ENCODE data around the gene GFRA1. TPM values are rescaled to one million over a fixed set of nuclear protein-coding genes. Genes with fewer than 3 reads are reported as not detected.

GFRA1 gene
- total RNA-seq, 2 experiments from 2014 or later: not detected

DNA sequence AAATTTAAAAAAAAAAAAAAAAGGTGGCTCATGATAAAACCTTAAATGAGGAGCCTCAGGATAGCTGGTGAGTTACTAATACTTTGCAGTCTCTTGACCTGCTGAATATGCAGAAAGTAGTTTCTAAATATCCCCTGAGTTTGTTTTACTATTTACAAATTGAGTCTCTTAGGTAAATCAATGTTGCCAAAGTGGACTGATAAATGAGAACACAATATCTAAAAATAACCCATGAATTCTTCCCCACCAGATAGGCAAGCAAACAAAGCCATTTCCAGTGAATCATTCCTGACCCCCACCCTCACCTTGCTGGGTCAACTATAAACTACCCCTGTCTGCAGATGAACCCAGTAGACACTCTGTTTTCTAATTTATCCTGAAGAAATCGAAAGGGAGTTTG is 78.9 kb downstream of the GFRA1 start:
- Mint-ChIP-seq H3K27ac (no peak overlapping the region), H3K27me3 (no peaks in the 10 kb centered on the region), H3K9me3 (peaks cover 5% of the 10 kb centered on the region), H3K36me3 (ENCODE audit: low read depth) (no peaks in the 10 kb centered on the region), H3K4me3 (no peak overlapping the region), H3K4me1 (no peaks in the 10 kb centered on the region)
- ChIA-PET POLR2A (no interaction called here), CTCF (no interaction called here)
- no peak for DNase-seq

DNA sequence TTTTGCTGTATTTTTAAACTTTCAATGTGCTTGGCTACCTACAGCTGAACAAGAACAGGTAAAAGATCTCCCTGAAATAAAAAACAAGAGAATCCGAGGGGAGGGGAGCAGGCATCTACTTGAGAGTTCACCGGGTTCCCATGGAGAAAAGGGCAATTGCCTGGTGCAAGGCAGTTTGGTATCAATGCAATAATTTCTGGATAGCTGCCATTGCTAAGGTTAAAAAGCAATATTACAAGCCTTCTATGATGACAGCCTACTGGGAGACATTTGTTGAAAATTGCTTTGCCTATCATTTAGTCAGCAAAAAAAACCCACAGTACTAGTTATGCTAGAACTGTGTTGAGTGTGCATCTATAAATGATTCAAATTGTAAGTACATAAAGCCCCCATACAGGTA is 82.1 kb downstream of the GFRA1 start:
- POLR2A ChIA-PET: no interaction called here
- CTCF ChIA-PET: no interaction called here
- Mint-ChIP-seq H3K9me3 (peaks cover 5% of the 10 kb centered on the region), H3K27me3 (no peaks in the 10 kb centered on the region), H3K4me3 (no peak overlapping the region), H3K36me3 (ENCODE audit: low read depth) (no peaks in the 10 kb centered on the region), H3K4me1 (no peaks in the 10 kb centered on the region), H3K27ac (no peak overlapping the region)
- no peak for DNase-seq

DNA sequence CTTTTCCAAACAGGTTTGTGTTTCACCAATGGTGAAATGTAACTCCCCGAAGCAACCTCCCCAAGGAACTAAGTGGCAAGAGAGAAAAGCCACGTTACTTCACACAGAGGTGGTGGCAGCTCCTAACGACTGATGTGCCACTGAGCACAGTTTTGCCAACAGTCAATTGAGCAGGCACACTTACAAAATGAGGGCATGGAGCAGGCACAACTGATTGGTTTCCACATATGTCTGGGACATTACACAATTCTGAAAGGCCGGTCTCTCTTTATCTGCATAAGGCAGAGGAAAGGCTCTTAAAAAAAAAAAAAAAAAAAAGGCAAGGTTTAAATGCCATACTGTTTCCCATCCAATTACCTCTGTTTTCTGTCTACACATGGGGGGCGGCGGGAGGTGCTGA is 86.7 kb downstream of the GFRA1 start:
- Mint-ChIP-seq H3K27ac (no peak overlapping the region), H3K4me3 (no peak overlapping the region), H3K36me3 (ENCODE audit: low read depth) (no peaks in the 10 kb centered on the region), H3K4me1 (no peaks in the 10 kb centered on the region), H3K27me3 (no peaks in the 10 kb centered on the region), H3K9me3 (no peaks in the 10 kb centered on the region)
- ChIA-PET CTCF (no interaction called here), POLR2A (no interaction called here)
- DNase-seq: no peak

DNA sequence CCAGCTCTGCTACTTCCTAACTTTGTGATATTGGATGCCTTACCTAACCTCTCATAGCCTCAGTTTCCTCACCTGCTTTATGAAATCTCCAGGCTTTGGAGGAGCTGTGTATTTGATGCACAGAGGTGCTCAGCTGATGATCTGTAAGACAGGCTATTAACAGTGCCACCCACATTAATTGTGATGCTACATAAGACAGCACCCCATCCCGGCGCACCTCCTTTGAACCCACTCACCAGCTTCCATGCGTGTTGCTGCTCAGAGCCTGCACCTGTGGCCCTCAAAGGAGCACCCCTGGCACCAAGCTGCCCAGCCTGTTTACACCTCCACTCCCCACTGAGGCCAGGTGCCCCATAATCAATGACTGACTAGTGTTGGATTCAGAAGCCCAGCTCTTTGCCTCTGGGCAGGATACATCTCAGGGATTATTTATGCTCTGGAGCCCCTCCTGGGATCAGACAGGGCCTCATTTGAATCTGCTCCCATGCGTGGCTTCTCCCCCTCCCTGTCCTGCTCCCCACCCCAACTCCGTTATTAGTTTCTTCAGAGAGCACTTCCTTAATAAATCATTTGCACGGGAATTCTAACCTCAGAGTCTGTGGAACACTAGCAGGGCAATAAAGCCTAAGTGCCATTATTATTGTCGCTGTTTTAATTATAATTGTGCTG is 87.7 kb downstream of the GFRA1 start:
- Mint-ChIP-seq H3K36me3 (ENCODE audit: low read depth) (no peaks in the 10 kb centered on the region), H3K27me3 (no peaks in the 10 kb centered on the region)

DNA sequence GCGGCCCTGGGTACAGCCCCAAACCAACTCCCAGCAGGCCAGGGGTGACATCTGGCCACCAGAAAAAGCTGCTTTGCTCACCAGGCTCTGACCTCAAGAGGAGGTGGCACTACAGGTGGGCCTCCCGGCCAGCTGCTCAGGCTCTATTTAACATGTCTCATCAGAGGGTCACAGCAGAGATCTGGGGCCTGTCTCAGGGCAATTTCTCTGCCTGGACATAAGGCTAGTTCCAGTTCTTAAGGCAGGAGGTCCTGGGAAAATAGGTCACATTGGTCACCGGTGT is 88.6 kb downstream of the GFRA1 start:
- Mint-ChIP-seq H3K27ac (no peak overlapping the region), H3K36me3 (ENCODE audit: low read depth) (no peaks in the 10 kb centered on the region), H3K4me1 (no peaks in the 10 kb centered on the region), H3K9me3 (no peaks in the 10 kb centered on the region), H3K4me3 (no peak overlapping the region), H3K27me3 (no peaks in the 10 kb centered on the region)
- ChIA-PET POLR2A (no interaction called here), CTCF (no interaction called here)
- DNase-seq: no peak

More for the DNA sequence above, 87.7 kb downstream of the GFRA1 start:
- ChIA-PET CTCF (no interaction called here), POLR2A (no interaction called here)
- Mint-ChIP-seq H3K4me3 (no peak overlapping the region), H3K27ac (no peak overlapping the region), H3K4me1 (no peaks in the 10 kb centered on the region), H3K9me3 (no peaks in the 10 kb centered on the region)
- no peak for DNase-seq

DNA sequence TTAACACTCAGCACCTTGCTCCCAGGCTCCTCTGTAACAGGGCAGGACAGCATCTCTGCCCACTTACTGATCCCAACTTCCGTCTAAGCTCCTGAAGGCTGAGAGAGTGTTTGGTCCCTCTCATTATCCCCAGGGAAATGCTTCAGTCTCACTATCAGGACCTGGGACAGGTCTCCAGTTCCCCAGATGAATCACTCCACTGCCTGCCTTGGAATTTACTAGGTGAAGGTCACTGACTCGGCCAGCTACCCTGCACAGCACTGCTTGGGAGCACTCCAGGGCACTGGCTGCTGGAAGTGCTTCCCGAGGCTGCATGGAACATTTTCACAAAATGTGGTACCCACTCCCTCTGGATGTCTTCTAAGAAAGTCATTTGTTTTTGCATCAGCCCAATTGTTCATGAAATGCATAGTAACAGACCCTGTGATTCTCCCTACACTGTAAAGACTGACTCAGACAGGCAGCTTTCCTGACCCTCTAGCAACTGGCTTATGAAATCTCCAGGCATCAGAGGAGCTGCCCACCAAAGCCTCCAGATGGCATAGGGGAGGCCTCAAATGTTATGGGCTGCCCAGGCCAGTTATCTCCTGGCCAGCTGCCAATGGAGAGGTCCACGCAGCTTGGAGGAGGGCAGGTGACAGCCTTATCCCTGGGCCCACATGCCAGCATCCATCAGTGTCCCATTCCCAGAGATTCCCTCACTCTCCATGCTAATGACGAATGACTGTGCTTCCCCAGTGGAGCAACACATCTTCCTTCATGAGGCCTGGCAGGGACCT is 89.1 kb downstream of the GFRA1 start:
- ChIA-PET POLR2A (no interaction called here), CTCF (no interaction called here)
- no peaks in the 10 kb centered on the region for H3K27me3 Mint-ChIP-seq
- no peaks in the 10 kb centered on the region for H3K9me3 Mint-ChIP-seq
- peak overlapping the region; percentile 22 for H3K27ac Mint-ChIP-seq
- H3K4me1 Mint-ChIP-seq: no peaks in the 10 kb centered on the region
- H3K36me3 Mint-ChIP-seq (ENCODE audit: low read depth): no peaks in the 10 kb centered on the region
- H3K4me3 Mint-ChIP-seq: no peak overlapping the region
- no peak for DNase-seq

DNA sequence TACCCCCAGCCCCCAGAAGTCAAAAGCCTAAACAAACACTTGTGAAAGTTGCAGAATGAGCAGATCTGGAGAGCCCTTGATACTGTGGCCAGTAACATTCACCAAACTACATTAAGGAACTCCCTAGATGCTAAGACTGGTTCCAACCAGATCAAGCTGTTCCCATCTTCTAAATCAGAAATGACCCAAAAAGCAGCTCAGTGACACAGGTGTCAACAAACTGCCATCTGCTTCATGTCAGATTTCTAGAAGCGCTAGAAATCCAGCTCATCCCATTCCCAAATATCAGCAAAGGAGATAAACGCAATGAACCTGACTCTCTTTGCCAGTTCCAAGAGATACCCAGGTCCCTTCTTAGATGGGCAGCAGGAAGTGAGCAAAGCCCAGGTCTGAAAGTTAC is 90.6 kb downstream of the GFRA1 start:
- POLR2A ChIA-PET: no interaction called here
- DNase-seq: no peak

DNA sequence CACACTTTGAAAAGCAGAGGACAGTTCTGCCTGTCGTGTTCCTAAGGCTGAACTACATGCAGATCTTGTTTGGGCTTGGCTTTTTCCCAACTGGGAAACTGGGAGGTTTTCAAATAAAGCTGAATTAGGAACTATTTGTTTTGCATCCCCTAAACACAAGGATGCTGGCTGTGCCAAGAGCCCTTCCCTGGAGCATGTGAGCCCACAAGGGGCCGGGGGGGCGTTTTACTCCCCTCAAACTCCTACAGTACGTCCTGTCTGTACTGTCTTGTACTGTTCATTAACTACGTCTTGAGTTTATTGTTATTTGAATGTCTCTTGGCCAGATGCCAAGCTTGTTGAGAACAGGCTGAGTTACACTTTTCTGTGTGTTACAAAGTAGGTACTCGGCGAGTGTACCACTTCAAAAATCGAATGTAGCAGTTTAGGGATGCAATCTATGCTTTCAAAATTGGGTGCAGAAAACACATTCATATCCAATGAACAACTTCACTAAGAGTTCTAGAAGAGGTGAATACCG is 94.9 kb downstream of the GFRA1 start:
- Mint-ChIP-seq H3K9me3 (no peaks in the 10 kb centered on the region), H3K4me3 (no peak overlapping the region), H3K27me3 (no peaks in the 10 kb centered on the region), H3K36me3 (ENCODE audit: low read depth) (no peaks in the 10 kb centered on the region), H3K4me1 (no peaks in the 10 kb centered on the region), H3K27ac (no peak overlapping the region)
- DNase-seq: no peak
- CTCF ChIA-PET: no interaction called here
- POLR2A ChIA-PET: no interaction called here

More for the DNA sequence above, 90.6 kb downstream of the GFRA1 start:
- CTCF ChIA-PET: no interaction called here
- no peak overlapping the region for H3K4me3 Mint-ChIP-seq
- no peaks in the 10 kb centered on the region for H3K36me3 Mint-ChIP-seq (ENCODE audit: low read depth)
- no peaks in the 10 kb centered on the region for H3K9me3 Mint-ChIP-seq
- no peaks in the 10 kb centered on the region for H3K27me3 Mint-ChIP-seq
- no peaks in the 10 kb centered on the region for H3K4me1 Mint-ChIP-seq
- no peak overlapping the region for H3K27ac Mint-ChIP-seq

DNA sequence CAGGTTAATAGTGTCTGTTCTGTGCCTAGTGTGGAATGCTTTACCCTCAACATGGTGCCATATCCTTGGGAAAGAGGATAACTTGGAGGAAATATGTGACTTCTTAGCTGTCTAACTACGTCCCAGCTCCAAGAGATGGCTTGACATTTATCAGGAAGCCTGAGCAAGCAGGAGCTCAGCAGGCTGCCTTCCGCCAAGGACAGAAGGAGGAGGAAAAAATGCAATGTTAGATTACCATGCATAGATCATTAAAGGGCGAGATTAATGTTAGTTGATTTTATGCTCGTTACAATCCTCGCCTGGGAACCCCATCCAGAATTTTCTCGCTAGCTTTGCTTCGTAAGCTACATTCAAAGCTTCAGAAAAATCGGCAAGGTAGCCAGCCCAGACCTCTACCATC is 97.8 kb downstream of the GFRA1 start:
- no peaks in the 10 kb centered on the region for H3K4me1 Mint-ChIP-seq
- H3K27ac Mint-ChIP-seq: no peak overlapping the region
- no peak overlapping the region for H3K4me3 Mint-ChIP-seq
- ChIA-PET POLR2A (no interaction called here), CTCF (no interaction called here)
- no peaks in the 10 kb centered on the region for H3K36me3 Mint-ChIP-seq (ENCODE audit: low read depth)
- H3K9me3 Mint-ChIP-seq: no peaks in the 10 kb centered on the region
- no peaks in the 10 kb centered on the region for H3K27me3 Mint-ChIP-seq
- DNase-seq: no peak

DNA sequence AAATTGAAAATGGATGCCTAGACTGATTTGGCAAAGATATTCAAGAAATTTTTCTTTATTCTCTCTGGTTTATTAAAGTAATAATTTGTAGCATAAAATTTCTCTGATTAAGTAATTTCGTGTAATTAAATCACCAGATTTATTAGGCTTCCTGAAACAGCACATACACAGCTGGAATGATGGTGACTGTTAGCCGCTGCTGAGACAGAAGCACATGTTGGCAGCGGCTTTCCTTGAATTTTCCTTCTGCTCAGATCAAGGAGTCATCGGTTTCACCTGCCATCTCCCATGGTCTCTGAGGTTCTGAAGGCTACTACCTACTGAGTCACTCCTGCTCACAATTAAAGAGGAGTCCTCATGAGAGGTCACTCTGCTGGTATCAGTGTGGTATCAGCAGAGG is 101.5 kb downstream of the GFRA1 start:
- H3K36me3 Mint-ChIP-seq (ENCODE audit: low read depth): no peaks in the 10 kb centered on the region

DNA sequence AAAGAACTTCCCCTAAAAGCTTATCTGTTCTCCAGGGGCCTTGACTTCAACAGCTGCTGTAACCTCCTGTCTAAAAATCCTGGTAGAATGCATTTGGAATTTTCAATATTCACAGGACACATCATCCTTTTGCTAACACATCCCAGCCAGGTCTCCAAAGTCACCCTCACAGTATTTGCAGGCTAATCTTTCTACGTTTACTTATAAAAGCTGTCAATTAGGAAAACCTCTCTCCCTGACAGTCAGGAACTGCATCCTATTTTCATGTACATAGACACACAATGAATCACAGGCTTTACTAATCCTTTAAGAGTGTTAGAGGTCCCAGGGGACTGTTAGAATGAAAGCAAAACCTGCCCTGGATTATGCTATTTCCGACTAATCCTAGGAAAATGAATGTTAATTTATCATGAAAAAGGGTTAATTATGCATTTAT is 102.2 kb downstream of the GFRA1 start:
- Mint-ChIP-seq H3K36me3 (ENCODE audit: low read depth) (no peaks in the 10 kb centered on the region), H3K4me1 (no peaks in the 10 kb centered on the region), H3K27me3 (no peaks in the 10 kb centered on the region), H3K4me3 (no peak overlapping the region), H3K9me3 (no peaks in the 10 kb centered on the region), H3K27ac (no peak overlapping the region)
- DNase-seq: no peak
- ChIA-PET CTCF (no interaction called here), POLR2A (no interaction called here)

More for the DNA sequence above, 101.5 kb downstream of the GFRA1 start:
- no peaks in the 10 kb centered on the region for H3K9me3 Mint-ChIP-seq
- ChIA-PET POLR2A (no interaction called here), CTCF (no interaction called here)
- no peak overlapping the region for H3K4me3 Mint-ChIP-seq
- no peak overlapping the region for H3K27ac Mint-ChIP-seq
- no peaks in the 10 kb centered on the region for H3K27me3 Mint-ChIP-seq
- no peak for DNase-seq
- no peaks in the 10 kb centered on the region for H3K4me1 Mint-ChIP-seq

DNA sequence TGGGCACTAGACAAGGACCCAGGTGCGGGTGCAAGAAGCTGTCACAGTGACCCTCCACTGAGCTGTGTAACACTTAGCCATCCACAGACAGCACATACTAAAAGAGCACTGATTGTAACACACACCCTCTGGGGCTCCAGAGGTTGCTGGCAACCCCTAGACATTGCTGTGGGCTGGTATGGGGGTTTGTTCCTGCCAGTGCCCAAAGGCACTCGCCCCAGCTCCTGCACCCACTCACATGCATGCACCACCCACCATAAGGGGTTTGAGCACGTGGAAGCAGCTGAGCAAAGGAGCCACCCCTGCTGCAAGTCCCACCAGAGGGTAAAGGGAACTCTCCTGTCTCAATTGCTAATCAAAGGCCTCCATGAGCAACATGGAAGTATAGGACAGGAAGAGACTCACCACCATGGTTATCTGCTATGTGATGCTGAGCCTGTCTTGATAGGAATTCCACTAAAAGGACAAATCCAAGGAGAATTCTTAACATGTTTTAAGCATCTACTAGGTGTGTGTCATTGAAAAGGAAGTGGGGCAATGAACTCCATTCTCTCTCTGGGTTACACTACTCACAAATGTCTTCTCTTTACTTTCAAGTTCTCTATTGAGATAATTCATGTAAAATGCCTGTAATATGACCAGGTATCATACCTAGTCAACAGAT is 103.1 kb downstream of the GFRA1 start:
- no peaks in the 10 kb centered on the region for H3K9me3 Mint-ChIP-seq
- no peak overlapping the region for H3K4me3 Mint-ChIP-seq
- no peak overlapping the region for H3K27ac Mint-ChIP-seq
- CTCF ChIA-PET: no interaction called here
- POLR2A ChIA-PET: no interaction called here
- no peak for DNase-seq
- no peaks in the 10 kb centered on the region for H3K4me1 Mint-ChIP-seq
- H3K36me3 Mint-ChIP-seq (ENCODE audit: low read depth): no peaks in the 10 kb centered on the region
- no peaks in the 10 kb centered on the region for H3K27me3 Mint-ChIP-seq

DNA sequence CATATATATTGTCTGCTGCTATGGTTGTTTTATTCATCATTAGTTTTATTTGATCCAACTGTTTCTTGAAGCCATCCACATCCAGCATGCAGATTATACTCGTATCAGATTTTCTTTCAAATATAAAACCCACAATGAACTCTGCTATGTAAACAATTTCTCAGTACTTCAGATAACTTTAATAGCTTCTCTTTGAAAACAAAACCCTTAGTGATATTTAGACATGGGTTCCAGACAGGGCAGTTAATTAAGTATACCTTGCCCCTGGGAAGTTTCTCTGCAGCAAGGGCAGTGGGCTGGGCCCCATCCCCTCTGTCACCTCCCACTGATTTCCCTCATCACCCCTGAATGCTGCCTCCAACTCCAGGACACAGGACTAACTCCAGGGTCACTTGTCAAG is 104.3 kb downstream of the GFRA1 start:
- no peaks in the 10 kb centered on the region for H3K36me3 Mint-ChIP-seq (ENCODE audit: low read depth)
- no peak overlapping the region for H3K27ac Mint-ChIP-seq
- H3K27me3 Mint-ChIP-seq: no peaks in the 10 kb centered on the region
- no peak overlapping the region for H3K4me3 Mint-ChIP-seq
- ChIA-PET POLR2A (no interaction called here), CTCF (interaction anchor here (1.1 kb wide), 1 partner anchor 13 kb away, joined by 3 read pairs; no protein-coding TSS in a partner anchor)
- H3K9me3 Mint-ChIP-seq: no peaks in the 10 kb centered on the region
- no peak for DNase-seq
- no peaks in the 10 kb centered on the region for H3K4me1 Mint-ChIP-seq
